ENCODE measurements around the gene THOC6.

The THOC6 gene

DNA sequence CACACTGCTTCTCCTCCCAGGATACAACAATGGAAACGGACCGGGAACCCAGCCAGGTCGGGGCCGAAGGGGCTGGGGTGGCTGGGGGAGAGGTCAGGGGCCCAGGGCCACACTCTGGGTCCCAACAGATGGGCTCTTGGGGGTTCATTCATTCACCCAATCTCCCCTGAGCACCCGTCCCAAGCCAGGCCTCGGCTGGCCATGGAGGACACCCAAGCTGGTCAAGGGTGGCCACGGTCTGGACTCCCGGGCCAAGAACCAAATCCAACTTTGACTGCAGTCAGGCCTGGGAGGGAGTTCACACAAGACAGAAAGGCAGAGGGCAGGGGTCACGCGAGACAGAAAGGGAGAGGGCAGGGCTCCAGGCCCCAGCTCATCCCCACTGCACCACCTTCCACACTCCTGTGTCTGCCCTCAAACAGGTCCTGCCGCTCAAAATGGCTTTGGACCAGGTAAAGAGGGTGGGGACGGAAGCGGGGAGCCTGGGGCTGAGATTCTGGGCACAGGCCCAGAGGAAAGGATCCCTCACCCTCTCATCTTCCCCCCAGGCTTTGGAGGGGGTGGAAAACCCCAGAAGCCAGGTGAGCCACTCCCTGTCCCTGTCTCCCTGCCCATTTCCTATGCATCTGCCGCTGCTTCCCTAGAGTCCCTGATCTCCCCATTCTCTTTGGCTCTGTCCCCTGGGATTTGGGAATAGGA lies 31.3 kb upstream of the THOC6 start:
- DNase-seq: no peak

GRCh38 chr16:2996298-2996697 lies 27.5 kb upstream of the THOC6 start:
- no peak for DNase-seq

DNA sequence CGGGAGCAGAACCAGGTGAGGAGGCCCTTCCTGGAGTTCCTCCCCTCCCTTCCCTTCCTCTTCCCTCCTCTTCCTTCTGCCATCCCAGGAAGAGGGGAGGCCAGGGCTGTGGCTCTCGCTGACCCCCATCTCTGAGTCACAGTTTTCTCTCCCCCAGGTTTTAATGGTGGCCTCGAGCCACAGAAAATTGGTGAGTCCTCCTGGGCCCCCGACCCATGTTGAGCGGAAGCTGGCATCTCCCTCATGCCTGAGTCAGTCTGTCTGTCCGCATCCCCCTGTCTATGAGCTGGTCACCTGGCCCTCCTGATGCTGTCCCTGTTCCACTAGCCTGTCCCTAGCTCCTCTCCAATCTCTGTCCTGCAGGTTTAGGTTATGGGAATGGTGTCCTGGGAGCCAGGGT lies 23.9 kb upstream of the THOC6 start:
- DNase-seq: no peak

GRCh38 chr16:3000540-3000939 lies 23.3 kb upstream of the THOC6 start:
- DNase-seq: no peak

GRCh38 chr16:3001316-3001715 lies 22.5 kb upstream of the THOC6 start:
- DNase-seq: no peak

GRCh38 chr16:3003582-3004270 lies 20.1 kb upstream of the THOC6 start:
- peak; percentile 96 for DNase-seq

- DNase-seq: no peak
Measured at GRCh38 chr16:3004319-3004718, 19.5 kb upstream of the THOC6 start.

DNA sequence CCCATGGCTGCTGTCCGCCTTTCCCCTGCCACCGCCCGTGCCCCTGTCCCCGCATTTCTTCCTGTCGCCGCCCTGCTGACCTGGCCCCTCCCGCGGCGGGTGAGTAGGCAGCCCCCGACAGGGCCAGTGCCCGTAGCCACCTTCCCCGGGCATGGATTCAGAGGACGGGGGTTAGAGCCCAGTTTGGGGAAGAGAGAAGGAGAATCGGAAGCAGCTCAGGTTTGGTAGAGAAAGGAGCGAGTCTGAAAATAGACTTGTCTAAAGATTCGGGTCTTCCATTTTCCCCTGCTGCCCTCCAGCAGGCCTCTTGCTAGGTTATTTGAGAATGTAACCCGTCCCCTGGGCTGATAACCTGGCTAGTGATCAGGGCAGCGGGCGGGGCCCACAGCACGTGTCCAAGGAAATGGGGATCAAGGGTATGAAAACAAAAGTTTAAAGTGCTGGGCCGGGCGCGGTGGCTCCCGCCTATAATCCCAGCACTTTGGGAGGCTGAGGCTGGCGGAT lies 19.0 kb upstream of the THOC6 start:
- no peak for DNase-seq

GRCh38 chr16:3007059-3007956 lies 16.5 kb upstream of the THOC6 start:
- no peak for DNase-seq

GRCh38 chr16:3007957-3008689 lies 15.7 kb upstream of the THOC6 start:
- DNase-seq: no peak

- DNase-seq: no peak
Measured at GRCh38 chr16:3008690-3009037, 15.2 kb upstream of the THOC6 start.

DNA sequence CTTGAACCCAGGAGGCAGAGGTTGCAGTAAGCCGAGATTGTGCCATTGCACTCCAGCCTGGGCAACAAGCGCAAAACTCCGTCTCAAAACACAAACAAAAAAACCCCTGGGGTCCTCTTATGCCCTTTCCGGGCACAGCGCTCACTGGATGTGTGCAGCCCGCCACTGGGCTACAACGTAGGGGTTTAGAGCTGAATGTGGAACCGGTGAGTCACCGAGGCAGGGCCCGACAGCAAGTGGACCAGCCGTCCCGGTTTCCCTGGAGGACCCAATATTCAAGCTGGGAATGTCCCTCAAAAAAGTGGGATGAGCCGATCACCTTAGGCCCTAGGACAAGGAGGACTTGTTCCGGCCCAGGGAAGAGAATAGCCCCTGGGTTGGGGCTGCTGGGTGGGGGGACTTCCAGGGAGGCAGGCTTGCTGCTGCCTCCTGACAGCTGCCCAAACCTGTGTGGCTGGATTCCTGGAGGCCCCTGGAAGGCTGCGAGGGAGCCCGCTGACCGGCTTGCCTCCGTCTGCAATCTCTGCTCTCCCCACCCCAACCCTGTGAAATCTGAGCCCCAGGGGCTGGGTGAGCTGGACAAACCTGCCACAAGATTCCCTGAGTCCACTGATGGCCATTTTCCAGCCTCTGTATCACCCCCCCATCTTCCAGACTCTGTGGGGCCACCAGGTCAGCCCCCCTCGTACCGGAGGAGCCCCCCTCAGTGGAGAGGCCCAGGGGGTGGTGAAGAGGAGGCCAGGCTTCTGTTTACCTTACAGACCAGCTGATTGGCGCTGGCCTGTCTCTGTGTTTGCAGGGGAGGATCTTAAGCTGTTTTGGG lies 14.1 kb upstream of the THOC6 start:
- DNase-seq: no peak

- no peak for DNase-seq
Measured at GRCh38 chr16:3010510-3010909, 13.3 kb upstream of the THOC6 start.

DNA sequence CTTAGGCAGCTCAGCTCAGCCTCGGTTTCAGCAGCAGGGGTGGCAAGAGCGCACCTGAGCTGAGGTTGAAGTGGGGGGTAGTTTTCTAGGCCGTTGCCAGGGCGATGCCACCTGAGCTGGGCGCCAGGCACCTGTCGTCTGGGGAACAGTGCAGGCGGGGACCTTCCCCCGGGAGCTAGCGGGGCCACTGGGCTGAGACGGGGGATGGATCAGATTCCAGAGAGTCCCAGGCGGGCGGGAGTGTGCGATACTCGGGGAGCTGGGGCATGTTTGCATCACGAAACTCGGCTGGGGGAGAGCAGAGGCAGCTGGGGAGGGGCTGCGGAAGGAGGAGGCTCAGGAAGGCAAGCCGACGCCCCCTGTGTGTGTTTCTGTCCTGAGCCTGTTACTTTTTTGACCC lies 11.6 kb upstream of the THOC6 start:
- no peak for DNase-seq

DNA sequence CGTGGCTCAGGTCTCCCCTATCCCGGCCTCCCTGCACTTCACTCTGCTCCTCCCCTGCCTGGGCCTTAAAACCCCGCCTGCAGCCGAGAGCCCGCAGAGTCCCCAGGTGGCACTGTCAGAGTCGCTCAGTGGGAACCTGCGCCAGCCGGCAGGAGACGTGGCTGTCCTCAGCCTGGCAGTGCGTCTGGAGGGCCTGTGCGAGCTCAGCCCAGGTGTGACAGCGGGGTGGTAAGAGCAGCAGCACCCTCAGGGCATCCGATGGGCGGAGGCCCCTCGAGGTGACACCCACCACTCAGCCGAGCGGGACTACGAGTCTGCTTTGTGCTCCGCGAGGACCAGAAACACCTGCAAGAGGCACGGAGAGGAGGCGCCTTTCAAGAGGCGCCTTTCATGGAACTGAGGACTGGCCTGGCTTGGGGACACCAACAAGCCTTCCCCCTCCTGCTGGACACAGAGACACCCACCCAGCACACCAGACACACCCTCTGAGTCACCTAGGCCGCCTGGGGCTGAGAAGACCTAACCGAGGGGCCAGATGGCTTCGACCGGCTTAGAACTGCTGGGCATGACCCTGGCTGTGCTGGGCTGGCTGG lies 10.9 kb upstream of the THOC6 start, which contains the start of gene CLDN9:
Gene CLDN9, plus strand, starts transcription at position 96 of the 593 bp plus-strand sequence. Its CDS starts 440 bp downstream, at position 536.
- no peak for DNase-seq

DNA sequence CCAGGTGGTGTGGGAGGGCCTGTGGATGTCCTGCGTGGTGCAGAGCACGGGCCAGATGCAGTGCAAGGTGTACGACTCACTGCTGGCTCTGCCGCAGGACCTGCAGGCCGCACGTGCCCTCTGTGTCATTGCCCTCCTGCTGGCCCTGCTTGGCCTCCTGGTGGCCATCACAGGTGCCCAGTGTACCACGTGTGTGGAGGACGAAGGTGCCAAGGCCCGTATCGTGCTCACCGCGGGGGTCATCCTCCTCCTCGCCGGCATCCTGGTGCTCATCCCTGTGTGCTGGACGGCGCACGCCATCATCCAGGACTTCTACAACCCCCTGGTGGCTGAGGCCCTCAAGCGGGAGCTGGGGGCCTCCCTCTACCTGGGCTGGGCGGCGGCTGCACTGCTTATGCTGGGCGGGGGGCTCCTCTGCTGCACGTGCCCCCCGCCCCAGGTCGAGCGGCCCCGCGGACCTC lies 10.3 kb upstream of the THOC6 start:
- no peak for DNase-seq

- DNase-seq: no peak
Measured at GRCh38 chr16:3013998-3014690, 9.7 kb upstream of the THOC6 start.

DNA sequence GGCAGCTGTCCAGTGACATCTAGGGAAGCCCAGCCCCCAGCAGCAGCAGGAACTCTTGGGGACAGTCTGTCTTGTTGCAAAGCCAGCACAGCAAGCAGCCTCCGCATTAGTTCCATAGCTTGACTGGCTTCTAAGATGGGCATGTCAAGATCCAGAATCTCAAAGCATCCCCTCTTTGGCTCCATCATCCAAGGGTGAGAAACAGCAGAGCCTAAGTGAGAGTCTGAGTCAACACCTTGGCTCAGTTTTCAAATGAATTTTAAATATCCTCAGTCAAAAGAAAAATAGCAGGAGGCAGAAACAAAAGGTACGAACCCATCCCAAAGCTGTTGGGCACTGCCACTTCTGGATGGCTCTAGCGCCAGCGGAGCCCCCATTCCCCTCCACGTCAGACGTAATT lies 8.9 kb upstream of the THOC6 start:
- DNase-seq: no peak

DNA sequence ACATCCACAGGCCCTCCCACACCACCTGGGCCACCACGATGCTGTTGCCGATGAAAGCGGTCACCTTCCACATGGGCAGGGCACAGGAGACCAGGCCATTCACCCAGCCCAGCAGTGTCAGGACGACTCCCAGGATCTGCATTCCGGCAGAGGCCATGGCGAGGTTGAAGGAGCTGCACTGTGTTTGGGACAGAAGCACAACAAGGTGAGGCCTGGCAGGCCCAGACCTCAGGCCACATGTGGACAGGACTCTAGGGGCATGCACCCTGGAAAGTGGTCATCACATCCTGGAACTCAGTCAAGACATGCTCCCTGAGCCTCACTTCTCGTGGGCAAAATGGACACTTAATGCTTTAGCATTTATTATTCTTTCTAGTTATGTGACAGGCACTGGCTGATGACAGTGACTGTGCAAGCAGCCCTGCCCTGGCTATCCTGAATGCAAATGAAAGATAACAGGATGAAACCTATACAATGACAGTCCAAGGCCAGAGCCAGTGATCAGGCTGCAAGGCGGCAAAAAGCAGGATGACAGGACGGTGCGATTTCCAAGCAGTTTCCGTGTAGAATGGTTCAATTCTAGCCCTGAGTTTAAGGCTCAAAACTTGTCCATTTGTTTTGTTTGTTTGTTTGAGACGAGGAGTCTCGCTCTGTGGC lies 7.8 kb upstream of the THOC6 start:
- no peak for DNase-seq

DNA sequence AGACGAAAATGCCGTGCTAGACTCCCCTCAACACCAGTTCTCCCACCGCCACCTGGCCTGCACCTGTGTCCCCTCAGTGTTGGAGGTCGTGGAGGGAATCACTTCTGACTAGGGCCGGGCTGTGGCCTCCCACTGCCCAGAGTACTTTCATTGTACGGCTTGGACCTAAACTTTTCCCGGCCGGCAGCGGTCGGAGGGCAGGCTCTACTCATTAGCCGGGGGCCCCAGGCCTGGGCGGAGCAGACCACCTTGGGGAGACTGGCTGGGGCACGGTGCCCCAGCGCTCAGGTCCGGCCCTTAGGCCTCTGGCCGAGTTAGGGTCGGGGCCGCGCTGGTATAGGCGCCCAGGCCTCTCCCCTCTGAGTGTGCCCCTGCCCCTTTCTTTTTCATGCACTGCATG lies 6.5 kb upstream of the THOC6 start:
- no peak for DNase-seq

All from activated gamma-delta T cell treated with Interleukin-2 at 50 U/mL for 16 hours (primary cell).